ENCODE data around the gene GRIK4.
"Not testable (repeated sequence)": the region's sequence is repeated elsewhere in the genome, so short reads cannot be mapped to it uniquely, and the experiment has no call there.

The GRIK4 gene

GRCh38 chr11:120577041-120577440 is 65.5 kb downstream of the GRIK4 start:
- no peak for DNase-seq

DNA sequence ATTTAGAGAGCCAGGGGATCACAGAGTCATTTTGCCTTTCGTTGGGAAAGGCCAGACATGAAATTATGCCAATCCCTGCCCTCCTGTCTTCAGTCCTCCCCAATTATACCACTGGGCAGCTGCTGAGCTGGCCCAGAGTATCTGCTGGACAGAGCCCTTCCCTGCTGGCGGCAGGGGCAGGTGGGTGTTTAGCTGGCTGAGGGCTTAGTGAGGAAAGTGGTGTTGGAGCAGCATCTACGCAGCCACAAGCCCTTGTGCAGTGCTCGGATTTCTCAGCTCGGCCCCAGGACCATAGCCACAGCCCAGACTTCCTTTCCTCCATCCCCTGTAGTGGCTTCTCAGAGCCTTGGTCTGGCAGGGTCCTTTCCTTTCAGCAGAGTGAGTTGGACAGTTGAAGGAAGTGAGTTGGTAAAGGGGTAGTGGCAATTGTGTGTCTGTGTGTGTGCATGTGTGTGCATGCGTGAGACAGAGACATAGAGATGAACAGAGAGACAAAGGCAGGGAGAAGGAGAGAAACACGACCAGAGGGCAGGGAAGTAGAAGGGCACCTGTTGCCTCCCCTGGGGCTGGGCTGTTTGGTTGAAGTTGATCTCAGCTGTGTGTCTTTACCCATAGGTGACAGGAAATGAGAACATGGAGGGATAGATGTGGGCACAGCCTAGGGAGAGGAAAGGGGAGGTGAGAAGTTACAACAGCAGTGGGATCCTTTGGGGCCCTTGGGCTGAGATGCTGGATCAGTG is 66.2 kb downstream of the GRIK4 start:
- no peak for DNase-seq

- DNase-seq = no peak
Observed at GRCh38 chr11:120578596-120579154, 67.1 kb downstream of the GRIK4 start.

- no peak for DNase-seq
Observed at GRCh38 chr11:120579611-120580031, 68.1 kb downstream of the GRIK4 start.

- no peak for DNase-seq
Observed at GRCh38 chr11:120581313-120581712, 69.8 kb downstream of the GRIK4 start.

DNA sequence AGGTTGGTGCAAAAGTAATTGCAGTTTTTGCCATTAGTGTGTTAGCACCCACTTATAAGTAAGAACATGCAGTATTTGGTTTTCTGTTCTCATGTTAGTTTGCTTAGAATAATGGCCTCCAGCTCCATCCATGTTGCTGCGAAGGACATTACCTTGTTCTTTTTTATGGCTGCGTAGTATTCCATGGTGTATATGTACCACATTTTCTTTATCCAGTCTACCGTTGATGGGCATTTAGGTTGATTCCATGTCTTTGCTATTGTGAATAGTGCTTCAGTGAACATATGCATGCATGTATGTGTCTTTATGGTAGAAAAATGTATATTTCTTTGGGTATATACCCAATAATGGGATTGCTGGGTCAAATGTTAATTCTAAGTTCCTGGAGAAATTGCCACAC is 71.0 kb downstream of the GRIK4 start:
- DNase-seq = not testable (repeated sequence)

- DNase-seq = no peak
Observed at GRCh38 chr11:120586072-120586471, 74.5 kb downstream of the GRIK4 start.

DNA sequence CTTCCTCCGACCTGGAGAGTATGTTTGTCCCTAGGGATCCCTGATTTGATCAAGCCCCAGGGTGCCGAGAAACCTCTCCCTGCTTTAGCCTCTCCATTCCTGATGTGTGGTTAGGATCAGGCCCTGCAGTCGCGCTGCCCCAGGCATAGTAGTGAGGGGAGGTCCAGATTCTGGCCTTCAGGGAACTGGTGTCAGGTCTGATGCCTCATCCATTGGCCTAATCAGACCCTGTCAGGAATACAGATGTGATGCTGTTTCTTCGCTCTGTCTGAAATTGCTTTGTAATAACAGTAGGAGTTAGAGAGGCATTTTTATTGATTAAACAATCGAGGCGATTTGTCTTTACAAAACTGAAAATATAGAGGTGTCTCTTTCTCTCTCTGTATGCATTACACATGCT is 75.2 kb downstream of the GRIK4 start:
- no peak for DNase-seq

DNA sequence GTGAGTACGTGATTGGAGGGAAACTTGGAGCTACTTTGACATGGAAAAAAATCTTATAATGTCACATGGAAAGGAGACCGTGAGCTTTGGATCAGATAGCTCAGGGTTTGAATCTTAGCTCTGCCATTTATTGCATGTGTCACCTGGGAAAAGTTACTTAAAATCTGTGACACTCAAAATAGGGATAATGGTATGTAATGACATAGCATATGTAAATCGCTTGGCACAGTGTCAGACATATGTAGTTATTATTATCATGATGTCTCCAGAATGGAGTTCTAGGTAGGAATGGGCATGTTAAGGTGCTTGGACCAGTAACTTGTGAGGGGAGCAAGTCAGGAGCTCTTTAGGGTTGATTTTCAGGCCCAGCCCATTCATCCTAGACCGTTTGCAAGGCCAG is 75.8 kb downstream of the GRIK4 start:
- DNase-seq = no peak

- DNase-seq = no peak
Observed at GRCh38 chr11:120589376-120589775, 77.8 kb downstream of the GRIK4 start.

DNA sequence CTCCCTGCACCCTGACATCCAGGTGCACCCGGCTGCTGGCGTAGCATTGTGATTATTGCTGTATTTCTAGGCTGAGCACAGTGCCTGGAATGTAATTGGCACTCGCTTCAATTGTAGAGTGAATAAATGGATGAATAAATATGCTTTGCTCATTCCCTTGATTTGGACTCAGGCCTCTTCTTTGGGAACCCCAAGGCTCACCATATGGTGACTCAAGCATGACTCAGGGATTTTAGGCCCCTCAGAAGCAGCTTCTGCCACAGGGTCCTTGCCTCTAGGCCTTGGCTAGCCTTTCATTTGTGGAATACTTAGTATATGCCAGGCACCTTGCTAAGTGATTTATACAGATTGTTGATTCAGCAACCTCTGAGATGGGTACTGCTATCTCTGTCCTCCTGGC is 78.9 kb downstream of the GRIK4 start:
- no peak for DNase-seq

- no peak for DNase-seq
Observed at GRCh38 chr11:120594746-120595145, 83.2 kb downstream of the GRIK4 start.

DNA sequence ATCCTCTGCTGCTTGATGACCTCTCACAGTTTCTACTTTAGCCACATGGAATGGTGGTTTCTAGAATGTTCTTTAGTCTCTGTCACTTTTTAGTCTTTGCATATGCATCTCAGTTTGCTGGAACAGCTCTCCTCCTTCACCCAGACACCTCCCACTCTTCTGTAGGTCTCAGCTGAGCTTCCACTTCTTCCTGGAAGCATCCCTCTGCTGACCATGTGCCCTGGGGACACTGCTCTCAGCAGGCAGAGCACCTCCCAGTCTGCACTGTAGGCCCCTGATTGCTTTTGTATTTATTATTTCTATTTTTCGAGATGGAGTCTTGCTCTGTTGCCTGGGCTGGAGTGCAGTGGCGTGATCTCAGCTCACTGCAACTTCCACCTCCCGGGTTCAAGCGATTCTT is 84.0 kb downstream of the GRIK4 start:
- DNase-seq = no peak

- no peak for DNase-seq
Observed at GRCh38 chr11:120597250-120598215, 86.0 kb downstream of the GRIK4 start.

- no peak for DNase-seq
Observed at GRCh38 chr11:120598517-120599257, 87.1 kb downstream of the GRIK4 start.

- no peak for DNase-seq
Observed at GRCh38 chr11:120599816-120600420, 88.4 kb downstream of the GRIK4 start.

DNA sequence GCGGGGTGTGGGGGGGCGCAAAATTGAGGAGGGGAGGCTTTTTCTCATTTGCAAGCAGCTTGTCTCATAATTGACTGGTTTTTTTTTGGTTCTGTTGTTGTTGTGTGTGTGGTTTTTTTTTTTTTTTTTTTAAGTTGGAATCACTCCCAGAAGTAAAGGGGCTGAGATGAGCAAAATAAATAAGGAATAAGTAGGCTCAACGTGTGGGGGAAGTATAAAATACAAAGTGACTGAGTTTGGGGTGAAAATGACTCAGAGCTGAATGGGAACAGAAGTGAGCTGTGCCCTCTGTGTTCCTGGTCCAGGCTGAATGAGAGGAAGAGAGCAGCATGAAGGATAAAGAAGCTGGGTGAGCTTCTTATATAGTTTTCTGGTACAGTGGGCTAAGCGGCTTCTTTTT is 90.0 kb downstream of the GRIK4 start:
- no peak for DNase-seq

- DNase-seq = no peak
Observed at GRCh38 chr11:120603071-120603470, 91.5 kb downstream of the GRIK4 start.

- DNase-seq = no peak
Observed at GRCh38 chr11:120605469-120605868, 93.9 kb downstream of the GRIK4 start.

DNA sequence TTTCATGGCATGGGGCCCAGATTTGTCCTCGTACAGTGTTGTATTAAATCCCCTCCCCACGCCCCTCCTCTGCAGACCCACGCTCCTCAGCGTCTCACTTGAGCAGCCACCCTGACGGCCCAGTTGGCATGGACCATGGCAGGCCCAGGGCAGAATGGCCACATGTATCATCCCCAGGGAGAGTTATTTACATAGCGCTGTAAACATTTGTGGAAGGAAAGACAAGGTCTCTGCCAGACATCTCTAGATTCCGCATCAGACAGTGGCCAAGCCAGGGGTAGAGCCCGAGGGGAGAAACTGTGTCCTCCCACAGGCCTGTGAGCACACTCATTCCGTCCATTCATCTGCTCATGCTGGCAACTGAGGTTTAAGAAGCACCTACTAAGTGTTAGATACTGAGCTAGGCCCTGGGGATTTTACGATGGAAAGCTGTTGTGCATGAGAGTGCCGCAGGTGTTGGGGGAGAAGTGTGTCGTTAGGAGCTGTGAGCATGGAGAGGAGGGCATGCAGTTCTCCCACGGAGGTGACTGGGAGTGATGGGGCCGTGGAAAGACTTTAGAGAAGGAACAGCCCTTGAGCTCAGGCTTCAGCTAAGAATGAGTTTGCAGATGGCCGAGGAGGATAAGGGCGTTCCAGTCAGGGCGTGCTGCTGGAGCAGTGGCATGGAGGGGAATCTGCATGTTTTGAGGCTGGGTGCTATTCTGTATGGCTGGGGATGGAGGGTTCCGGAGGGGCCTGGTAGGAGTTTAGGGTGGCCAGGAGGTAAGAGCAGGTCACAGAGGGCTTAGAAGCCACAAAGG is 94.9 kb downstream of the GRIK4 start:
- no peak for DNase-seq

DNA sequence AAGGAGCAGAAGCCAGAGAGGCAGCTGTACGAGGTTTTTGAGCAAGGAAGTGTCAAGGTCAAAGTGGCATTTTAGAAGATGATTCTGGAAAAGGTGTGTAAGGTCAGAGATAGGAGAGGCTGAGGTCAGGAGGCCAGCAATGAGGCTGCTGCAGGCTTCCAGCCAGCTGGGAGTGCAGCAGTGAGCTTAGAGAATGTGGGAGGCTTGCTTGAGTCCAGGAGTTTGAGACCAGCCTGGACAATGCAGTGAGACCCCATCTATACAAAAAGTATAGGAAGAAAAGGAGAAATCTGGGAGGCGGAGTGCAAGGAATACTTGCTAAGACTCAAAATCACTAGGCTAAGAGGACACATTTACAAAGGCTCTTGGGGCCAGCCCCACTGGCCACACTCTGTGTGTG is 96.5 kb downstream of the GRIK4 start:
- no peak for DNase-seq

GRCh38 chr11:120608760-120609211 is 97.2 kb downstream of the GRIK4 start:
- no peak for DNase-seq

All from activated naive CD4-positive, alpha-beta T cell (primary cell).